Skeletal muscle satellite cell (primary cell): ENCODE results near the gene PPP2R2D.
"Not testable (repeated sequence)": the region's sequence is repeated elsewhere in the genome, so short reads cannot be mapped to it uniquely, and the experiment has no call there.

ENCODE experiments used
- H3K27me3 ChIP-seq: 2 replicates; pipeline ENCODE4 v1.7.0; 2013; ENCODE audit warnings: low read length; ENCODE audit not compliant: control insufficient read depth, insufficient read depth
- H3K36me3 ChIP-seq: 2 replicates; pipeline ENCODE4 v1.7.0; 2013; ENCODE audit warnings: mild to moderate bottlenecking, control low read depth, low read length; ENCODE audit not compliant: insufficient read depth
- H3K4me1 ChIP-seq: 2 replicates; pipeline ENCODE4 v1.7.0; 2013; ENCODE audit warnings: low read length; ENCODE audit not compliant: control insufficient read depth, insufficient read depth
- H3K4me2 ChIP-seq: 2 replicates; pipeline ENCODE4 v1.7.0; 2013; ENCODE audit warnings: mild to moderate bottlenecking, low read length
- H3K4me3 ChIP-seq: 2 replicates; pipeline ENCODE4 v1.7.0; 2013; ENCODE audit warnings: low read length
- H3K9ac ChIP-seq: 2 replicates; pipeline ENCODE4 v1.7.0; 2013; ENCODE audit warnings: mild to moderate bottlenecking, low read depth, low read length, moderate library complexity
- H3K9me3 ChIP-seq: replicated peaks from 2 replicates; pipeline ENCODE4 v1.7.0; 2013; ENCODE audit warnings: mild to moderate bottlenecking, control low read depth, low read length

PPP2R2D gene

GRCh38 chr10:131987301-131987700, 86.5 kb downstream of the PPP2R2D start:
- H3K36me3 ChIP-seq, H3K27me3 ChIP-seq, H3K9me3 ChIP-seq, H3K4me2 ChIP-seq, H3K9ac ChIP-seq, H3K4me3 ChIP-seq: not testable (repeated sequence)
- H3K4me1 ChIP-seq = peaks cover 17% of the 10 kb centered on the region

GRCh38 chr10:131987786-131988185, 87.0 kb downstream of the PPP2R2D start:
- H3K4me1 ChIP-seq = peaks cover 12% of the 10 kb centered on the region
- H3K4me3 ChIP-seq, H3K27me3 ChIP-seq, H3K9ac ChIP-seq, H3K9me3 ChIP-seq, H3K4me2 ChIP-seq, H3K36me3 ChIP-seq: not testable (repeated sequence)

- Histone ChIP-seq H3K4me1 (peaks cover 6% of the 10 kb centered on the region), H3K4me3 (no peak overlapping the region), H3K27me3 (peaks cover 16% of the 10 kb centered on the region), H3K36me3 (no peaks in the 10 kb centered on the region), H3K4me2 (no peak overlapping the region), H3K9ac (no peak overlapping the region), H3K9me3 (no peaks in the 10 kb centered on the region)
Measured at GRCh38 chr10:131991726-131992125, 90.9 kb downstream of the PPP2R2D start.

GRCh38 chr10:131993275-131993674, 92.5 kb downstream of the PPP2R2D start:
- Histone ChIP-seq H3K27me3 (peaks cover 16% of the 10 kb centered on the region), H3K9ac (no peak overlapping the region), H3K36me3 (no peaks in the 10 kb centered on the region), H3K4me3 (no peak overlapping the region), H3K4me1 (peaks cover 21% of the 10 kb centered on the region), H3K9me3 (no peaks in the 10 kb centered on the region), H3K4me2 (no peak overlapping the region)

GRCh38 chr10:131994435-131994834, 93.6 kb downstream of the PPP2R2D start:
- Histone ChIP-seq H3K27me3 (peaks cover 16% of the 10 kb centered on the region), H3K36me3 (no peaks in the 10 kb centered on the region), H3K4me3 (no peak overlapping the region), H3K4me1 (peaks cover 24% of the 10 kb centered on the region), H3K4me2 (no peak overlapping the region), H3K9me3 (no peaks in the 10 kb centered on the region), H3K9ac (no peak overlapping the region)

GRCh38 chr10:131996466-131997365, 95.9 kb downstream of the PPP2R2D start:
- Histone ChIP-seq H3K4me1 (peaks cover 24% of the 10 kb centered on the region), H3K4me2 (peak overlapping the region; percentile 55), H3K9ac (no peak overlapping the region), H3K36me3 (no peaks in the 10 kb centered on the region), H3K4me3 (no peak overlapping the region), H3K9me3 (no peaks in the 10 kb centered on the region), H3K27me3 (peaks cover 20% of the 10 kb centered on the region)

- H3K27me3 ChIP-seq = peaks cover 22% of the 10 kb centered on the region
- peak overlapping the region; percentile 0 for H3K9ac ChIP-seq
- H3K4me1 ChIP-seq = peaks cover 24% of the 10 kb centered on the region
- peak overlapping the region; percentile 20 for H3K4me3 ChIP-seq
- H3K9me3 ChIP-seq = no peaks in the 10 kb centered on the region
- H3K4me2 ChIP-seq = peak overlapping the region; percentile 48
- H3K36me3 ChIP-seq = no peaks in the 10 kb centered on the region
Measured at GRCh38 chr10:131997366-131998049, 96.7 kb downstream of the PPP2R2D start.

GRCh38 chr10:131998050-131998844, 97.4 kb downstream of the PPP2R2D start:
- Histone ChIP-seq H3K36me3 (no peaks in the 10 kb centered on the region), H3K27me3 (peaks cover 18% of the 10 kb centered on the region), H3K4me3 (no peak overlapping the region), H3K9me3 (no peaks in the 10 kb centered on the region), H3K9ac (peak overlapping the region; percentile 0), H3K4me2 (peak overlapping the region; percentile 48), H3K4me1 (peaks cover 24% of the 10 kb centered on the region)

- no peak overlapping the region for H3K4me3 ChIP-seq
- H3K9me3 ChIP-seq = no peaks in the 10 kb centered on the region
- no peaks in the 10 kb centered on the region for H3K36me3 ChIP-seq
- no peak overlapping the region for H3K9ac ChIP-seq
- peaks cover 12% of the 10 kb centered on the region for H3K27me3 ChIP-seq
- no peak overlapping the region for H3K4me2 ChIP-seq
- peaks cover 24% of the 10 kb centered on the region for H3K4me1 ChIP-seq
Measured at GRCh38 chr10:131998845-131999681, 98.3 kb downstream of the PPP2R2D start.

GRCh38 chr10:132001238-132001972, 100.6 kb downstream of the PPP2R2D start:
- peaks cover 21% of the 10 kb centered on the region for H3K4me1 ChIP-seq
- H3K9ac ChIP-seq = no peak overlapping the region
- H3K4me2 ChIP-seq = peak overlapping the region; percentile 68
- peaks cover 6% of the 10 kb centered on the region for H3K27me3 ChIP-seq
- no peaks in the 10 kb centered on the region for H3K36me3 ChIP-seq
- peak overlapping the region; percentile 51 for H3K4me3 ChIP-seq
- H3K9me3 ChIP-seq = no peaks in the 10 kb centered on the region
